HEK293 (cell line): Measurements from ENCODE around the gene SH3TC1.

Experiments
- CTCF ChIA-PET: fragments of 350-600 bp; formaldehyde crosslinking; extraction: SDS; loops from one replicate; lab custom pipeline; 2021; ENCODE audit warnings: antibody characterized with exemption; lab: Yijun Ruan, JAX
- POLR2A ChIA-PET: fragments of 300-600 bp; formaldehyde crosslinking; extraction: SDS; loops from one replicate; lab custom pipeline; 2020; ENCODE audit warnings: antibody characterized with exemption, inconsistent platforms; lab: Yijun Ruan, JAX
- H3K27ac ChIP-seq: fragments of 200-500 bp; sonication (Bioruptor generic); 2 replicates; pipeline ENCODE4 v1.5.1; 2014; ENCODE audit warnings: low read depth, low read length, control low read depth, inconsistent platforms; ENCODE audit errors: extremely low read depth
- H3K36me3 ChIP-seq, 2 experiments: fragments of 200-500 bp in 1 of 2; sonication (Bioruptor generic) in 1 of 2; 1 replicate in 1 of 2; 2 replicates in 1 of 2; pipeline ENCODE4 v1.5.1; 2014 to 2017; ENCODE audit warnings: inconsistent platforms in 2 of 2, low read length in 2 of 2; ENCODE audit not compliant: control insufficient read depth in 2 of 2, insufficient read depth in 1 of 2
- H3K4me1 ChIP-seq: fragments of 200-500 bp; sonication (Bioruptor generic); 2 replicates; pipeline ENCODE4 v1.5.1; 2014; ENCODE audit warnings: mild to moderate bottlenecking, low read length, inconsistent platforms; ENCODE audit not compliant: control insufficient read depth, insufficient read depth
- H3K4me3 ChIP-seq: 2 replicates; pipeline ENCODE4 v1.5.1; 2011; ENCODE audit warnings: low read depth, mild to moderate bottlenecking, control low read depth, low read length, moderate library complexity
- H3K9me3 ChIP-seq: fragments of 200-500 bp; sonication (Bioruptor generic); 2 replicates; pipeline ENCODE4 v1.5.1; 2014; ENCODE audit warnings: low read depth, low read length, inconsistent platforms; ENCODE audit not compliant: control insufficient read depth, insufficient read depth
- GLI2 ChIP-seq: fragments of 450-650 bp; formaldehyde crosslinking; IDR thresholded peaks from 2 replicates; pipeline ENCODE4; 2017; ENCODE audit warnings: missing biosample characterization, missing genetic modification characterization, low read depth, borderline replicate concordance
- GLIS1 ChIP-seq: fragments of 450-650 bp; formaldehyde crosslinking; IDR thresholded peaks from 2 replicates; pipeline ENCODE4 v1.5.1; 2016; ENCODE audit warnings: missing biosample characterization, missing genetic modification characterization
- IKZF3 ChIP-seq: fragments of 450-650 bp; IDR thresholded peaks from 2 replicates; pipeline ENCODE4 v1.5.0; 2018; ENCODE audit warnings: missing biosample characterization, mild to moderate bottlenecking, missing genetic modification characterization, moderate library complexity
- KLF8 ChIP-seq: fragments of 450-650 bp; formaldehyde crosslinking; IDR thresholded peaks from 2 replicates; pipeline ENCODE4 v1.5.1; 2016; ENCODE audit warnings: missing biosample characterization, missing genetic modification characterization
- ZBTB17 ChIP-seq: fragments of 450-650 bp; formaldehyde crosslinking; IDR thresholded peaks from 2 replicates; pipeline ENCODE4 v1.5.1; 2016; ENCODE audit warnings: missing biosample characterization, missing genetic modification characterization
- ZFP37 ChIP-seq: fragments of 450-650 bp; formaldehyde crosslinking; IDR thresholded peaks from 2 replicates; pipeline ENCODE4 v1.5.1; 2016; ENCODE audit warnings: missing biosample characterization, missing genetic modification characterization
- ZNF112 ChIP-seq: fragments of 450-650 bp; formaldehyde crosslinking; IDR thresholded peaks from 2 replicates; pipeline ENCODE4 v1.5.0; 2017; ENCODE audit warnings: missing biosample characterization, missing genetic modification characterization
- ZNF24 ChIP-seq: fragments of 450-650 bp; formaldehyde crosslinking; IDR thresholded peaks from 2 replicates; pipeline ENCODE4 v1.5.1; 2016; ENCODE audit warnings: missing biosample characterization, missing genetic modification characterization
- ZNF473 ChIP-seq: fragments of 450-650 bp; formaldehyde crosslinking; IDR thresholded peaks from 2 replicates; pipeline ENCODE4 v1.5.1; 2017; ENCODE audit warnings: missing biosample characterization, missing genetic modification characterization
- ZNF530 ChIP-seq: fragments of 450-650 bp; formaldehyde crosslinking; IDR thresholded peaks from 2 replicates; pipeline ENCODE4 v1.5.1; 2016; ENCODE audit warnings: low read depth, missing biosample characterization, missing genetic modification characterization
- ZNF658 ChIP-seq: fragments of 450-650 bp; formaldehyde crosslinking; IDR thresholded peaks from 2 replicates; pipeline ENCODE4; 2016; ENCODE audit warnings: missing biosample characterization, missing genetic modification characterization
- ZNF777 ChIP-seq: fragments of 450-650 bp; formaldehyde crosslinking; IDR thresholded peaks from 2 replicates; pipeline ENCODE4 v1.5.1; 2017; ENCODE audit warnings: missing biosample characterization, missing genetic modification characterization, borderline replicate concordance
- ZNF785 ChIP-seq: fragments of 450-650 bp; formaldehyde crosslinking; IDR thresholded peaks from 2 replicates; pipeline ENCODE4 v1.5.1; 2016; ENCODE audit warnings: missing biosample characterization, missing genetic modification characterization
- TF ChIP-seq, protein P1 (sequence below): fragments of 450-650 bp; formaldehyde crosslinking; IDR thresholded peaks from 2 replicates; pipeline ENCODE4 v1.5.1; 2016; ENCODE audit warnings: missing biosample characterization, missing genetic modification characterization
- TF ChIP-seq, protein P2 (sequence below): fragments of 450-650 bp; formaldehyde crosslinking; IDR thresholded peaks from 2 replicates; pipeline ENCODE4 v1.5.1; 2016; ENCODE audit warnings: missing biosample characterization, missing genetic modification characterization
- TF ChIP-seq, protein P3 (sequence below): fragments of 450-650 bp; formaldehyde crosslinking; optimal IDR thresholded peaks from 2 replicates; pipeline ENCODE3; 2016; ENCODE audit warnings: missing biosample characterization, mild to moderate bottlenecking, missing genetic modification characterization
- TF ChIP-seq, protein P4 (sequence below): fragments of 450-650 bp; formaldehyde crosslinking; IDR thresholded peaks from 2 replicates; pipeline ENCODE4 v1.5.1; 2016; ENCODE audit warnings: missing biosample characterization, missing genetic modification characterization
- TF ChIP-seq, protein P5 (sequence below): fragments of 450-650 bp; formaldehyde crosslinking; IDR thresholded peaks from 2 replicates; pipeline ENCODE4 v1.5.1; 2016; ENCODE audit warnings: missing biosample characterization, missing genetic modification characterization, borderline replicate concordance
- TF ChIP-seq, protein P6 (sequence below): fragments of 450-650 bp; IDR thresholded peaks from 2 replicates; pipeline ENCODE4 v1.5.1; 2018; ENCODE audit warnings: missing biosample characterization, mild to moderate bottlenecking, missing genetic modification characterization
- TF ChIP-seq, protein P7 (sequence below): fragments of 450-650 bp; formaldehyde crosslinking; IDR thresholded peaks from 2 replicates; pipeline ENCODE4 v1.5.1; 2016; ENCODE audit warnings: missing biosample characterization, missing genetic modification characterization

SH3TC1 gene

DNA sequence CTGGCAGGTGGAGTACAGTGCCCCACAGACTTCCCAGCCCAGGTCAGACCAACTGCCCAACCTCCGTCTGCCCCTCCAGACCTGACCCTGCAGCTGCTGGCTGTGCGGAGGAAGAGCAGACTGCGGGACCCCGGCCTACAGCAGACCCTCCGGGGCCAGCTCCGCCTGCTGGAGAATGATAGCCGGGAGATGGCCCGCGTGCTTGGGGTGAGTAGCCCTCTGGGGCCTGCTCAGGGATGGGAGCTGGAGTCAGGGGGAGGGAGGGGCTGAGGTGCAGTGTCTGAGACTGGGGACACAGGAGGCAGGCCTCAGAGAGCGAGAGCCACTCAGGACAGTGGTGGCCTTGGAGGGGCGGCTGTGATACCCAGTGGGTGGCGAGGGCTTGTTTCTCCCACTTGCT lies 13.5 kb downstream of the SH3TC1 start (continued):
- TF ChIP-seq, protein P1, sequence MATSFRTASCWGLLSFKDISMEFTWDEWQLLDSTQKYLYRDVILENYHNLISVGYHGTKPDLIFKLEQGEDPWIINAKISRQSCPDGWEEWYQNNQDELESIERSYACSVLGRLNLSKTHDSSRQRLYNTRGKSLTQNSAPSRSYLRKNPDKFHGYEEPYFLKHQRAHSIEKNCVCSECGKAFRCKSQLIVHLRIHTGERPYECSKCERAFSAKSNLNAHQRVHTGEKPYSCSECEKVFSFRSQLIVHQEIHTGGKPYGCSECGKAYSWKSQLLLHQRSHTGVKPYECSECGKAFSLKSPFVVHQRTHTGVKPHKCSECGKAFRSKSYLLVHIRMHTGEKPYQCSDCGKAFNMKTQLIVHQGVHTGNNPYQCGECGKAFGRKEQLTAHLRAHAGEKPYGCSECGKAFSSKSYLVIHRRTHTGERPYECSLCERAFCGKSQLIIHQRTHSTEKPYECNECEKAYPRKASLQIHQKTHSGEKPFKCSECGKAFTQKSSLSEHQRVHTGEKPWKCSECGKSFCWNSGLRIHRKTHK (tag by site-specific recombination), result no peak
- no peak for TF ChIP-seq ZNF530 (tag by site-specific recombination)
- no peak for TF ChIP-seq ZNF785 (tag by site-specific recombination)
- no peak for TF ChIP-seq ZFP37
- TF ChIP-seq, protein P2, sequence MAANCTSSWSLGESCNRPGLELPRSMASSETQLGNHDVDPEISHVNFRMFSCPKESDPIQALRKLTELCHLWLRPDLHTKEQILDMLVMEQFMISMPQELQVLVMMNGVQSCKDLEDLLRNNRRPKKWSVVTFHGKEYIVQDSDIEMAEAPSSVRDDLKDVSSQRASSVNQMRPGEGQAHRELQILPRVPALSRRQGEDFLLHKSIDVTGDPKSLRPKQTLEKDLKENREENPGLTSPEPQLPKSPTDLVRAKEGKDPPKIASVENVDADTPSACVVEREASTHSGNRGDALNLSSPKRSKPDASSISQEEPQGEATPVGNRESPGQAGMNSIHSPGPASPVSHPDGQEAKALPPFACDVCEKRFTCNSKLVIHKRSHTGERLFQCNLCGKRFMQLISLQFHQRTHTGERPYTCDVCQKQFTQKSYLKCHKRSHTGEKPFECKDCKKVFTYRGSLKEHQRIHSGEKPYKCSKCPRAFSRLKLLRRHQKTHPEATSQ, result no peak
- no peak for TF ChIP-seq GLI2 (tag by site-specific recombination)
- TF ChIP-seq ZNF658 (tag by site-specific recombination), result no peak
- no peak for TF ChIP-seq ZNF112 (tag by site-specific recombination)
- TF ChIP-seq, all 188 proteins: peak for 0

DNA sequence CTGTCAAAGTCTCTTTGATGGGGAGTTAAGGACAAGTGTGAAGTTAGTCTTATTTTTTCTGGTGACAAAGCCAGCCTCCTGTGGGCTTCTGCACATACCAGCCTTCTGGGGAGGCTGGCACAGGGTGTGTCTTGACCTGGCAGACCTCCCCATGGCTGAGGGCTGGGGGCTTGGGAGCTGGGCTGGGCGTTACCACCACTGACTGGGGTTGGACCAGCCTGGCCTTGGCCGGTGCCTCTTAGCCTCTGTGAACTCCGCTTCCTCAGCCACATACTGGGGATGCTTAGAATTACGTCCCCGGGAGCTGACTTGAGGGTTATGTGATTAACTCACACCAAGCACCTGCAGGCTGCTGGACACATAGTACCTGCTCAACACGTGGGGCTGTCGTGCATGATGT lies 14.0 kb downstream of the SH3TC1 start:
- CTCF ChIA-PET, result no interaction called here
- POLR2A ChIA-PET, result no interaction called here
- no peaks in the 10 kb centered on the region for H3K4me1 ChIP-seq
- no peak overlapping the region for H3K4me3 ChIP-seq
- no peak overlapping the region for H3K27ac ChIP-seq
- H3K9me3 ChIP-seq, result no peaks in the 10 kb centered on the region
- TF ChIP-seq ZNF112 (tag by site-specific recombination) (no peak), GLIS1 (tag by site-specific recombination) (no peak), ZNF777 (tag by site-specific recombination) (no peak), ZBTB17 (tag by site-specific recombination) (no peak), ZNF658 (tag by site-specific recombination) (no peak)
- TF ChIP-seq, protein P3, sequence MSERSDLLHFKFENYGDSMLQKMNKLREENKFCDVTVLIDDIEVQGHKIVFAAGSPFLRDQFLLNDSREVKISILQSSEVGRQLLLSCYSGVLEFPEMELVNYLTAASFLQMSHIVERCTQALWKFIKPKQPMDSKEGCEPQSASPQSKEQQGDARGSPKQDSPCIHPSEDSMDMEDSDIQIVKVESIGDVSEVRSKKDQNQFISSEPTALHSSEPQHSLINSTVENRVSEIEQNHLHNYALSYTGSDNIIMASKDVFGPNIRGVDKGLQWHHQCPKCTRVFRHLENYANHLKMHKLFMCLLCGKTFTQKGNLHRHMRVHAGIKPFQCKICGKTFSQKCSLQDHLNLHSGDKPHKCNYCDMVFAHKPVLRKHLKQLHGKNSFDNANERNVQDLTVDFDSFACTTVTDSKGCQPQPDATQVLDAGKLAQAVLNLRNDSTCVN (tag by site-specific recombination), result no peak
- TF ChIP-seq, protein P4, sequence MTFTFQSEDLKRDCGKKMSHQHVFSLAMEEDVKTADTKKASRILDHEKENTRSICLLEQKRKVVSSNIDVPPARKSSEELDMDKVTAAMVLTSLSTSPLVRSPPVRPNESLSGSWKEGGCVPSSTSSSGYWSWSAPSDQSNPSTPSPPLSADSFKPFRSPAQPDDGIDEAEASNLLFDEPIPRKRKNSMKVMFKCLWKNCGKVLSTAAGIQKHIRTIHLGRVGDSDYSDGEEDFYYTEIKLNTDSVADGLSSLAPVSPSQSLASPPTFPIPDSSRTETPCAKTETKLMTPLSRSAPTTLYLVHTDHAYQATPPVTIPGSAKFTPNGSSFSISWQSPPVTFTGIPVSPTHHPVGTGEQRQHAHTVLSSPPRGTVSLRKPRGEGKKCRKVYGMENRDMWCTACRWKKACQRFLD, result no peak
- TF ChIP-seq, protein P5, sequence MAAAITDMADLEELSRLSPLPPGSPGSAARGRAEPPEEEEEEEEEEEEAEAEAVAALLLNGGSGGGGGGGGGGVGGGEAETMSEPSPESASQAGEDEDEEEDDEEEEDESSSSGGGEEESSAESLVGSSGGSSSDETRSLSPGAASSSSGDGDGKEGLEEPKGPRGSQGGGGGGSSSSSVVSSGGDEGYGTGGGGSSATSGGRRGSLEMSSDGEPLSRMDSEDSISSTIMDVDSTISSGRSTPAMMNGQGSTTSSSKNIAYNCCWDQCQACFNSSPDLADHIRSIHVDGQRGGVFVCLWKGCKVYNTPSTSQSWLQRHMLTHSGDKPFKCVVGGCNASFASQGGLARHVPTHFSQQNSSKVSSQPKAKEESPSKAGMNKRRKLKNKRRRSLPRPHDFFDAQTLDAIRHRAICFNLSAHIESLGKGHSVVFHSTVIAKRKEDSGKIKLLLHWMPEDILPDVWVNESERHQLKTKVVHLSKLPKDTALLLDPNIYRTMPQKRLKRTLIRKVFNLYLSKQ, result no peak
- peaks cover 0 to 9% of the 10 kb centered on the region in 2 experiments; a peak in 1 of 3 replicates for H3K36me3 ChIP-seq

DNA sequence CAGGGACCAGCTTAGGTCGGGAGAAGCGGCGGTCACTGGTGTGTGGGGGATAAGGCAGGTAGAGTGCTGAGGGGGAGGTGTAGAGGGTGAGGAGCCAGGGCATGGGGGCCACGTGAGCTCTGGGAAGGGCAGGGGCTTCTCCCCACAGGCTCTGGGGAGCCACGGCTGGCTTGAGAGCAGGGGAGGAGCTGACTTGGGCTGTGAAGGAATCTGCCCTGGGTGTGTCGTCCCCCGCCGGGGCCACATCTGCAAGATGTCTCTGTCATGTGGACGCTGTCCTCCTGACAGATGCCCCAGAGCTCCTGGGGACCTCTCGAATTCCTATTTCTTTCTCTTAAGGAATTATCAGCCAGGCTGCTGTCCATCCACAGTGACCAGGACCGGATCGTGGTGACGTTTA lies 15.0 kb downstream of the SH3TC1 start:
- no peaks in the 10 kb centered on the region for H3K4me1 ChIP-seq
- no peak overlapping the region for H3K27ac ChIP-seq
- peaks cover 0 to 9% of the 10 kb centered on the region in 2 experiments; a peak in 1 of 3 replicates for H3K36me3 ChIP-seq
- CTCF ChIA-PET, result no interaction called here
- no peak overlapping the region for H3K4me3 ChIP-seq
- no peaks in the 10 kb centered on the region for H3K9me3 ChIP-seq
- TF ChIP-seq KLF8 (tag by site-specific recombination) (no peak), ZNF24 (tag by site-specific recombination) (no peak), ZNF473 (tag by site-specific recombination) (no peak), IKZF3 (tag by site-specific recombination) (no peak)
- TF ChIP-seq, protein P6, sequence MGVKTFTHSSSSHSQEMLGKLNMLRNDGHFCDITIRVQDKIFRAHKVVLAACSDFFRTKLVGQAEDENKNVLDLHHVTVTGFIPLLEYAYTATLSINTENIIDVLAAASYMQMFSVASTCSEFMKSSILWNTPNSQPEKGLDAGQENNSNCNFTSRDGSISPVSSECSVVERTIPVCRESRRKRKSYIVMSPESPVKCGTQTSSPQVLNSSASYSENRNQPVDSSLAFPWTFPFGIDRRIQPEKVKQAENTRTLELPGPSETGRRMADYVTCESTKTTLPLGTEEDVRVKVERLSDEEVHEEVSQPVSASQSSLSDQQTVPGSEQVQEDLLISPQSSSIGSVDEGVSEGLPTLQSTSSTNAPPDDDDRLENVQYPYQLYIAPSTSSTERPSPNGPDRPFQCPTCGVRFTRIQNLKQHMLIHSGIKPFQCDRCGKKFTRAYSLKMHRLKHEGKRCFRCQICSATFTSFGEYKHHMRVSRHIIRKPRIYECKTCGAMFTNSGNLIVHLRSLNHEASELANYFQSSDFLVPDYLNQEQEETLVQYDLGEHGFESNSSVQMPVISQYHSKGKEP (tag by site-specific recombination), result no peak
- TF ChIP-seq, protein P7, sequence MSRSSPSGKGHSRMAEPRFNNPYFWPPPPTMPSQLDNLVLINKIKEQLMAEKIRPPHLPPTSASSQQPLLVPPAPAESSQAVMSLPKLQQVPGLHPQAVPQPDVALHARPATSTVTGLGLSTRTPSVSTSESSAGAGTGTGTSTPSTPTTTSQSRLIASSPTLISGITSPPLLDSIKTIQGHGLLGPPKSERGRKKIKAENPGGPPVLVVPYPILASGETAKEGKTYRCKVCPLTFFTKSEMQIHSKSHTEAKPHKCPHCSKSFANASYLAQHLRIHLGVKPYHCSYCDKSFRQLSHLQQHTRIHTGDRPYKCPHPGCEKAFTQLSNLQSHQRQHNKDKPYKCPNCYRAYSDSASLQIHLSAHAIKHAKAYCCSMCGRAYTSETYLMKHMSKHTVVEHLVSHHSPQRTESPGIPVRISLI (tag by site-specific recombination), result no peak
- POLR2A ChIA-PET, result no interaction called here
